GM19468 (cell line): ENCODE data around the gene TOB1.
"Not testable (repeated sequence)": the region's sequence is repeated elsewhere in the genome, so short reads cannot be mapped to it uniquely, and the experiment has no call there.

Source experiments
- ATAC-seq: cut with Tn5 transposase; IDR thresholded peaks from one replicate; pipeline ENCODE4 v1.9.1; 2021; ENCODE audit warnings: mild to moderate bottlenecking, moderate library complexity, moderate number of reproducible peaks; ENCODE audit not compliant: unreplicated experiment; ENCODE audit errors: extremely low read depth

The TOB1 gene

GRCh38 chr17:50899005-50899460 is 32.9 kb upstream of the TOB1 start:
- no peak for ATAC-seq

- ATAC-seq: no peak
These were observed 32.3 kb upstream of the TOB1 start for GRCh38 chr17:50898369-50899004.

GRCh38 chr17:50894513-50894912 is 28.4 kb upstream of the TOB1 start:
- not testable (repeated sequence) for ATAC-seq

GRCh38 chr17:50893183-50893993 is 27.2 kb upstream of the TOB1 start:
- no peak for ATAC-seq

- ATAC-seq: no peak
These were observed 26.1 kb upstream of the TOB1 start for GRCh38 chr17:50892101-50892776.

GRCh38 chr17:50891577-50891989 is 25.4 kb upstream of the TOB1 start:
- no peak for ATAC-seq

GRCh38 chr17:50890675-50891516 is 24.7 kb upstream of the TOB1 start:
- no peak for ATAC-seq

GRCh38 chr17:50889528-50890118 is 23.5 kb upstream of the TOB1 start:
- no peak for ATAC-seq

- ATAC-seq: no peak
These were observed 21.6 kb upstream of the TOB1 start for GRCh38 chr17:50887705-50888245.

GRCh38 chr17:50884439-50885311 is 18.5 kb upstream of the TOB1 start:
- ATAC-seq: no peak

- ATAC-seq: no peak
These were observed 17.8 kb upstream of the TOB1 start for GRCh38 chr17:50883850-50884438.

GRCh38 chr17:50882851-50883250 is 16.7 kb upstream of the TOB1 start:
- no peak for ATAC-seq

GRCh38 chr17:50881182-50881581 is 15.0 kb upstream of the TOB1 start:
- ATAC-seq: no peak

- ATAC-seq: no peak
These were observed 12.9 kb upstream of the TOB1 start for GRCh38 chr17:50879086-50879485.

GRCh38 chr17:50877838-50878237 is 11.7 kb upstream of the TOB1 start:
- ATAC-seq: no peak

GRCh38 chr17:50877042-50877441 is 10.9 kb upstream of the TOB1 start:
- ATAC-seq: not testable (repeated sequence)

- no peak for ATAC-seq
These were observed 8.9 kb upstream of the TOB1 start for GRCh38 chr17:50875074-50875473.

- no peak for ATAC-seq
These were observed 6.7 kb upstream of the TOB1 start for GRCh38 chr17:50872710-50873424.
